H1 (cell line): Measurements from ENCODE around the gene PCGF3. TPM values are rescaled to one million over a fixed set of nuclear protein-coding genes. Genes with fewer than 3 reads are reported as not detected.

Experiments used
- ASH2L ChIP-seq: fragments of 200-600, 300-600 bp; sonication (generic); IDR thresholded peaks from one replicate; pipeline ENCODE4 v1.7.1; 2017; ENCODE audit warnings: low read length
- MAFK ChIP-seq: IDR thresholded peaks from 2 replicates; pipeline ENCODE4 v1.6.1; 2012; ENCODE audit warnings: low read depth, mild to moderate bottlenecking, improper control_type of control experiment, low read length
- SUZ12 ChIP-seq: fragments of 200-600 bp; sonication (generic); IDR thresholded peaks from 2 replicates; pipeline ENCODE4 v1.6.1; 2012; ENCODE audit warnings: mild to moderate bottlenecking, inconsistent platforms, low read length, moderate library complexity, mixed read lengths
- polyA plus RNA-seq, 7 experiments: library from polyadenylated mRNA; depleted of rRNA in 3 of 7; stranded (reverse) in 5 of 7; unstranded in 2 of 7; fragments of >200 nt in 5 of 7; fragments of 200-250 nt in 2 of 7; gene quantifications; 1 replicate in 5 of 7; 2 replicates in 1 of 7; 4 replicates in 1 of 7; pipeline versions ENCODE4 v1.2.1 to v1.2.3, GENCODE V29; 2011 to 2013; ENCODE audit warnings: missing spikeins in 2 of 7, mixed read lengths in 2 of 7
- total RNA-seq: library from RNA; stranded (reverse); fragmentation: NEBNext Ultra II Directional; extraction: Animal tissue kit (Norgen Biotek cat#: 25700); gene quantifications from 2 replicates; pipeline ENCODE4 v1.2.1, GENCODE V29; 2021
- TF ChIP-seq, protein P1 (sequence below), 3 experiments: IDR thresholded peaks; 1 replicate in 2 of 3; 2 replicates in 1 of 3; pipeline versions ENCODE4 v1.5.1 to v1.6.1; 2011; ENCODE audit warnings: low read length in 3 of 3, mild to moderate bottlenecking in 3 of 3, inconsistent platforms in 2 of 3, low read depth in 1 of 3, moderate library complexity in 1 of 3; ENCODE audit not compliant: insufficient read depth in 1 of 3; ENCODE audit errors: control extremely low read depth in 1 of 3

The PCGF3 gene
- total and polyA plus RNA-seq, 2 of the 8 experiments (the other 6 are each of a cell fraction or from before 2014, with no cell fraction given) = 52.7 to 52.9 TPM

DNA sequence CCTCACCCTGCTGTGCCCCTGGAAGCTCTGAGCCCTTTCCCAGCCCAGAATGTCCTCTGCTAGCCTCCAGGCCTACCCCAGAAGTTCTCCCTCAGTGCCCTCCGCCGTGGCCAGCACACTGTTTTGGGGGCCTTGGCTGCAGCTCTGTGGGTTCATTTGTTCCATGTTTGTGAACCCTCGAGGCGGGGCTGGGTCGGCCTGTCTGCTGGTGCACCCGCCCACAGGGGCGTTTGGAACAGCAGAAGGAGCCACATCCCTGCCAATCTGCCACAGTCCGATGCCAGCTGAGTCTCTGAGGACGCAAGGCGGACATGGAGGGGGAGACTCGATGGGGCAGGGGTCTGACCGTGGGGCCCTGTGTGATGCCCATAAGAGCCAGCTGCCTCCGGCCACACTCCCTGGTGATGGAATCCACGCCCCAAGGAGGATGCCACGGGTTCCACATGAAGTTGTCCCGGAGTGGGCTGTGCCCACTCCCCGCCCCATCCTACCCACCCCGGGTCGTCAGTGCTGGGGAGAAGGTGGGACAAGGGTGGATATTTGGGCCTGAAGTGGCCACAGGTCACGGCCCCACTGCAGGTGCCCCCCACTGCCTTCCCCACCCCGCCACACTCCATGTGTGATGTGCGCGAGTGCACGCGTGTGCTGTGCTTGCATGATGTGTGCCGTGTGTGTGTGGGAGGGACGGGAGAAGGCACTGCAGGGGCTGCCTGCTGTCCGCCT is 38.6 kb upstream of the PCGF3 start (continued):
- TF ChIP-seq, protein P1, sequence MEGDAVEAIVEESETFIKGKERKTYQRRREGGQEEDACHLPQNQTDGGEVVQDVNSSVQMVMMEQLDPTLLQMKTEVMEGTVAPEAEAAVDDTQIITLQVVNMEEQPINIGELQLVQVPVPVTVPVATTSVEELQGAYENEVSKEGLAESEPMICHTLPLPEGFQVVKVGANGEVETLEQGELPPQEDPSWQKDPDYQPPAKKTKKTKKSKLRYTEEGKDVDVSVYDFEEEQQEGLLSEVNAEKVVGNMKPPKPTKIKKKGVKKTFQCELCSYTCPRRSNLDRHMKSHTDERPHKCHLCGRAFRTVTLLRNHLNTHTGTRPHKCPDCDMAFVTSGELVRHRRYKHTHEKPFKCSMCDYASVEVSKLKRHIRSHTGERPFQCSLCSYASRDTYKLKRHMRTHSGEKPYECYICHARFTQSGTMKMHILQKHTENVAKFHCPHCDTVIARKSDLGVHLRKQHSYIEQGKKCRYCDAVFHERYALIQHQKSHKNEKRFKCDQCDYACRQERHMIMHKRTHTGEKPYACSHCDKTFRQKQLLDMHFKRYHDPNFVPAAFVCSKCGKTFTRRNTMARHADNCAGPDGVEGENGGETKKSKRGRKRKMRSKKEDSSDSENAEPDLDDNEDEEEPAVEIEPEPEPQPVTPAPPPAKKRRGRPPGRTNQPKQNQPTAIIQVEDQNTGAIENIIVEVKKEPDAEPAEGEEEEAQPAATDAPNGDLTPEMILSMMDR (IDR thresholded peaks at IDR 0.05; ENCODE audit: control extremely low read depth in 1 of 3, insufficient read depth in 1 of 3, low read depth in 1 of 3, low read length in 3 of 3) = no peak
- no peak for TF ChIP-seq ASH2L
- TF ChIP-seq SUZ12 = no peak
- TF ChIP-seq MAFK = no peak
- TF ChIP-seq, all 59 proteins: peak for 0
